Activated naive CD4-positive, alpha-beta T cell treated with anti-CD3 and anti-CD28 coated beads for 36 hours (primary cell): Measurements from ENCODE around the gene CCDC171. TPM values are rescaled to one million over a fixed set of nuclear protein-coding genes. Genes with fewer than 3 reads are reported as not detected.
"Not testable (repeated sequence)": the region's sequence is repeated elsewhere in the genome, so short reads cannot be mapped to it uniquely, and the experiment has no call there.

Experiments used
- CTCF ChIA-PET: fragments of 350-600 bp; sonication (Branson Sonifier 250); formaldehyde crosslinking; loops from one replicate; lab custom pipeline; 2021; ENCODE audit warnings: antibody characterized with exemption; lab: Charles Lee
- DNase-seq: peaks from one replicate; pipeline ENCODE4 v3.0.0-alpha.2; 2020
- H3K27ac Mint-ChIP-seq: one replicate; pipeline ENCODE4 v1.8.0; 2021; ENCODE audit warnings: mild to moderate bottlenecking, mixed read lengths
- H3K27me3 Mint-ChIP-seq: one replicate; pipeline ENCODE4 v1.8.0; 2021; ENCODE audit warnings: low read depth, mixed read lengths
- H3K36me3 Mint-ChIP-seq: one replicate; pipeline ENCODE4 v1.8.0; 2021; ENCODE audit warnings: low read depth, mixed read lengths
- H3K4me1 Mint-ChIP-seq: one replicate; pipeline ENCODE4 v1.8.0; 2021; ENCODE audit warnings: low read depth, mixed read lengths
- H3K4me3 Mint-ChIP-seq: one replicate; pipeline ENCODE4 v1.8.0; 2021; ENCODE audit warnings: mild to moderate bottlenecking, moderate library complexity, mixed read lengths
- H3K9me3 Mint-ChIP-seq: one replicate; pipeline ENCODE4 v1.8.0; 2021; ENCODE audit warnings: mixed read lengths
- intact Hi-C: fragments of 100-400 bp; cut with micrococcal nuclease; formaldehyde crosslinking; loops from one replicate; pipeline ENCODE4 v1.15.1; 2023
- total RNA-seq, 2 experiments: library from RNA; stranded (reverse); gene quantifications; one replicate each; pipeline ENCODE4 v1.2.3, GENCODE V29; 2021

The CCDC171 gene
- total RNA-seq, 2 experiments from 2014 or later, result 2.0 to 2.7 TPM

GRCh38 chr9:15622318-15622971, 69.6 kb downstream of the CCDC171 start:
- Mint-ChIP-seq H3K4me1 (no peaks in the 10 kb centered on the region), H3K27ac (no peak overlapping the region), H3K27me3 (no peaks in the 10 kb centered on the region), H3K4me3 (no peak overlapping the region), H3K9me3 (no peaks in the 10 kb centered on the region), H3K36me3 (peaks cover 6% of the 10 kb centered on the region)
- CTCF ChIA-PET, result interaction anchor here (0.7 kb wide), 1 partner anchor 267 kb away, joined by 4 read pairs; no protein-coding TSS in a partner anchor
- no peak for DNase-seq
- intact Hi-C loops, result no loop called here

- H3K4me3 Mint-ChIP-seq, result no peak overlapping the region
- no peak overlapping the region for H3K27ac Mint-ChIP-seq
- H3K27me3 Mint-ChIP-seq, result no peaks in the 10 kb centered on the region
- DNase-seq, result no peak
- H3K36me3 Mint-ChIP-seq, result no peaks in the 10 kb centered on the region
- intact Hi-C loops, result no loop called here
- no peaks in the 10 kb centered on the region for H3K4me1 Mint-ChIP-seq
- peaks cover 3% of the 10 kb centered on the region for H3K9me3 Mint-ChIP-seq
- CTCF ChIA-PET, result no interaction called here
Observed at GRCh38 chr9:15635752-15636151, 82.9 kb downstream of the CCDC171 start.

GRCh38 chr9:15640121-15640520, 87.3 kb downstream of the CCDC171 start:
- Mint-ChIP-seq H3K27me3 (no peaks in the 10 kb centered on the region), H3K27ac (no peak overlapping the region), H3K9me3 (no peaks in the 10 kb centered on the region), H3K36me3 (no peaks in the 10 kb centered on the region), H3K4me1 (no peaks in the 10 kb centered on the region), H3K4me3 (no peak overlapping the region)
- intact Hi-C loops, result no loop called here
- DNase-seq, result no peak
- CTCF ChIA-PET, result no interaction called here

- Mint-ChIP-seq H3K36me3 (no peaks in the 10 kb centered on the region), H3K27me3 (no peaks in the 10 kb centered on the region)
- CTCF ChIA-PET, result interaction anchor here (0.6 to 1.6 kb wide), 4 partner anchors 21 to 35 kb away, joined by 3 to 6 read pairs (median 4); no protein-coding TSS in a partner anchor
Observed at GRCh38 chr9:15641291-15641690, 88.4 kb downstream of the CCDC171 start.

GRCh38 chr9:15642369-15642962, 89.6 kb downstream of the CCDC171 start:
- DNase-seq, result no peak
- H3K27me3 Mint-ChIP-seq, result no peaks in the 10 kb centered on the region
- H3K27ac Mint-ChIP-seq, result no peak overlapping the region
- no peaks in the 10 kb centered on the region for H3K36me3 Mint-ChIP-seq
- no peaks in the 10 kb centered on the region for H3K4me1 Mint-ChIP-seq
- intact Hi-C loops, result loop anchor here (1.0 kb wide), 2 partner anchors 90 to 288 kb away; no protein-coding TSS in a partner anchor
- CTCF ChIA-PET, result interaction anchor here (0.9 to 1.6 kb wide), 2 partner anchors 23 to 430 kb away, joined by 4 to 6 read pairs; no protein-coding TSS in a partner anchor
- no peak overlapping the region for H3K4me3 Mint-ChIP-seq
- H3K9me3 Mint-ChIP-seq, result no peaks in the 10 kb centered on the region

More at GRCh38 chr9:15641291-15641690, 88.4 kb downstream of the CCDC171 start:
- no peaks in the 10 kb centered on the region for H3K9me3 Mint-ChIP-seq
- no peak for DNase-seq
- intact Hi-C loops, result no loop called here
- H3K27ac Mint-ChIP-seq, result no peak overlapping the region
- no peak overlapping the region for H3K4me3 Mint-ChIP-seq
- H3K4me1 Mint-ChIP-seq, result no peaks in the 10 kb centered on the region

GRCh38 chr9:15670246-15670645, 117.4 kb downstream of the CCDC171 start:
- Mint-ChIP-seq H3K36me3 (peaks cover 1% of the 10 kb centered on the region), H3K4me1 (no peaks in the 10 kb centered on the region), H3K27me3 (no peaks in the 10 kb centered on the region), H3K27ac (no peak overlapping the region), H3K9me3 (peaks cover 13% of the 10 kb centered on the region), H3K4me3 (no peak overlapping the region)
- no peak for DNase-seq
- CTCF ChIA-PET, result no interaction called here
- intact Hi-C loops, result no loop called here

- Mint-ChIP-seq H3K4me3 (no peak overlapping the region), H3K9me3 (peaks cover 13% of the 10 kb centered on the region), H3K27me3 (no peaks in the 10 kb centered on the region), H3K36me3 (peaks cover 1% of the 10 kb centered on the region), H3K27ac (no peak overlapping the region), H3K4me1 (no peaks in the 10 kb centered on the region)
- intact Hi-C loops, result no loop called here
- DNase-seq, result no peak
- CTCF ChIA-PET, result no interaction called here
Observed at GRCh38 chr9:15670894-15671293, 118.1 kb downstream of the CCDC171 start.

GRCh38 chr9:15693701-15694100, 140.9 kb downstream of the CCDC171 start:
- Mint-ChIP-seq H3K36me3 (no peaks in the 10 kb centered on the region), H3K9me3 (peaks cover 2% of the 10 kb centered on the region), H3K27ac (no peak overlapping the region), H3K27me3 (no peaks in the 10 kb centered on the region), H3K4me3 (no peak overlapping the region), H3K4me1 (no peaks in the 10 kb centered on the region)
- intact Hi-C loops, result no loop called here
- CTCF ChIA-PET, result interaction anchor here (0.6 kb wide), 1 partner anchor 86 kb away, joined by 3 read pairs; no protein-coding TSS in a partner anchor
- no peak for DNase-seq

GRCh38 chr9:15696979-15697378, 144.1 kb downstream of the CCDC171 start:
- Mint-ChIP-seq H3K9me3 (peaks cover 2% of the 10 kb centered on the region), H3K4me1 (no peaks in the 10 kb centered on the region), H3K27ac (no peak overlapping the region), H3K4me3 (no peak overlapping the region), H3K27me3 (no peaks in the 10 kb centered on the region), H3K36me3 (peaks cover 4% of the 10 kb centered on the region)
- DNase-seq, result no peak
- CTCF ChIA-PET, result no interaction called here
- intact Hi-C loops, result no loop called here

GRCh38 chr9:15697446-15697851, 144.6 kb downstream of the CCDC171 start:
- intact Hi-C loops, result no loop called here
- no peak overlapping the region for H3K27ac Mint-ChIP-seq
- H3K27me3 Mint-ChIP-seq, result no peaks in the 10 kb centered on the region
- H3K4me1 Mint-ChIP-seq, result no peaks in the 10 kb centered on the region
- H3K36me3 Mint-ChIP-seq, result peaks cover 4% of the 10 kb centered on the region
- H3K4me3 Mint-ChIP-seq, result no peak overlapping the region
- peak; percentile 10 for DNase-seq
- CTCF ChIA-PET, result no interaction called here
- H3K9me3 Mint-ChIP-seq, result peaks cover 2% of the 10 kb centered on the region

GRCh38 chr9:15699876-15700559, 147.2 kb downstream of the CCDC171 start:
- H3K27ac Mint-ChIP-seq, H3K27me3 Mint-ChIP-seq, CTCF ChIA-PET, DNase-seq, H3K4me3 Mint-ChIP-seq, H3K9me3 Mint-ChIP-seq, intact Hi-C loops, H3K4me1 Mint-ChIP-seq, H3K36me3 Mint-ChIP-seq: not testable (repeated sequence)

GRCh38 chr9:15707000-15707399, 154.2 kb downstream of the CCDC171 start:
- H3K27ac Mint-ChIP-seq, result no peak overlapping the region
- H3K4me3 Mint-ChIP-seq, result no peak overlapping the region
- H3K9me3 Mint-ChIP-seq, result no peaks in the 10 kb centered on the region
- intact Hi-C loops, result no loop called here
- H3K36me3 Mint-ChIP-seq, result no peaks in the 10 kb centered on the region
- H3K27me3 Mint-ChIP-seq, result no peaks in the 10 kb centered on the region
- DNase-seq, result no peak
- no peaks in the 10 kb centered on the region for H3K4me1 Mint-ChIP-seq
- CTCF ChIA-PET, result no interaction called here
